Mammary epithelial cell (primary cell): Measurements from ENCODE around the gene PAM16.

ENCODE experiments used
- EZH2 ChIP-seq: IDR thresholded peaks from 2 replicates; pipeline ENCODE4 v1.6.1; 2012; ENCODE audit warnings: low read length, inconsistent platforms, borderline replicate concordance
- TF ChIP-seq, protein P1 (sequence below), 2 donors: IDR thresholded peaks in 1 of 2; conservative IDR thresholded peaks in 1 of 2; 2 replicates each; pipeline ENCODE4 v1.5.1; 2011 to 2012; ENCODE audit warnings: inconsistent platforms in 2 of 2, low read length in 2 of 2, mild to moderate bottlenecking in 2 of 2, control low read depth in 1 of 2, low read depth in 1 of 2; ENCODE audit not compliant: insufficient read depth in 1 of 2; ENCODE audit errors: extremely low read depth in 1 of 2

DNA sequence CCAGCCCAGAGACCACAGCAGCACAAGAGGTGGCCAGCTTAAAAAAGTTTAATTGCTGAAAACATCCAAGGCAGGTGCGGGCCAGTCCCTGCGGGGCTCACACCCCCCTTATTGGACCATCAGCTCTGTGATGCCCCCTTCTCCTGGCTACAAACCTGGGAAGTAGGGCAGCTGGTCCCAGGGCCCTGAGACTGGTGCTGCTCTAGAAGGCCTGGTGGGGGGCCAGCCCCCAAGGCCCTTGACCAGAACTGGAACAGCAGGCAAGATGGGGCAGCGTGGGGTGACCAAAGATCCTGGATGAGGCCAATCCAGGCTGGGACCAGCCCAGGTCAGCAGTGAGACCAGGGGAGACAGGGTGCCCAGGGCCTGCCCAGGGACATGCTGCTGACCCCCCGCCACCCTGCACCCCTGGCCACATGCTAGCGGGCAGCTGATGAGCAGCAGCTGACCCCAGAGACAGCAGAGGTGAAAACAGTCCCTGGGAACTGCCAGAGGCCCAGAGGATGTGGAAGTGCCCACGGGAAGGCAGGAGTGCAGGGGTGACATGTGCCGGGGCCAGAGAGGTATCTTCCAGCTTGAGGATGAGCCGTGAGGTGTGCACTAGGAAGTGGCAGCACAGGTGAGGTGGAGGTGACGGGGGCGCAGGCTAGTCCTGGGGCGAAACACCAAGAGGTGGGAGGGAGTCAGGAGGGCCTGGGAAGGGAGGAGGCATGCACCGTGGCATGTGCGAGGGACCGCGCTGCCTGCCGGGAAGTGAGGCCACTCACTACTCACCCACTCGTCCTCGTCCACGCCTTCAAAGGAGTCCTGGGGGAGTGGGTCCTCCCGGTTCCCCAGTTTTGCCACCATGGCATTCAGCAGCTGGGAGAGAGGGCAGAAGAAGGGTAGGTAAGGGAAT is 3.6 kb upstream of the PAM16 start:
- TF ChIP-seq, protein P1, sequence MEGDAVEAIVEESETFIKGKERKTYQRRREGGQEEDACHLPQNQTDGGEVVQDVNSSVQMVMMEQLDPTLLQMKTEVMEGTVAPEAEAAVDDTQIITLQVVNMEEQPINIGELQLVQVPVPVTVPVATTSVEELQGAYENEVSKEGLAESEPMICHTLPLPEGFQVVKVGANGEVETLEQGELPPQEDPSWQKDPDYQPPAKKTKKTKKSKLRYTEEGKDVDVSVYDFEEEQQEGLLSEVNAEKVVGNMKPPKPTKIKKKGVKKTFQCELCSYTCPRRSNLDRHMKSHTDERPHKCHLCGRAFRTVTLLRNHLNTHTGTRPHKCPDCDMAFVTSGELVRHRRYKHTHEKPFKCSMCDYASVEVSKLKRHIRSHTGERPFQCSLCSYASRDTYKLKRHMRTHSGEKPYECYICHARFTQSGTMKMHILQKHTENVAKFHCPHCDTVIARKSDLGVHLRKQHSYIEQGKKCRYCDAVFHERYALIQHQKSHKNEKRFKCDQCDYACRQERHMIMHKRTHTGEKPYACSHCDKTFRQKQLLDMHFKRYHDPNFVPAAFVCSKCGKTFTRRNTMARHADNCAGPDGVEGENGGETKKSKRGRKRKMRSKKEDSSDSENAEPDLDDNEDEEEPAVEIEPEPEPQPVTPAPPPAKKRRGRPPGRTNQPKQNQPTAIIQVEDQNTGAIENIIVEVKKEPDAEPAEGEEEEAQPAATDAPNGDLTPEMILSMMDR (conservative IDR thresholded peaks at IDR 0.05 in 1 of 2, IDR thresholded peaks at IDR 0.05 in 1 of 2; ENCODE audit: extremely low read depth in 1 of 2, insufficient read depth in 1 of 2, low read depth in 1 of 2, low read length in 2 of 2): no peak
- TF ChIP-seq EZH2: no peak
